SK-N-SH (cell line): ENCODE data around the gene PIGC. TPM values are rescaled to one million over a fixed set of nuclear protein-coding genes. Genes with fewer than 3 reads are reported as not detected.

ENCODE experiments used
- CTCF ChIA-PET: fragments of 300-600, 350-600 bp; formaldehyde crosslinking; extraction: SDS; loops from one replicate; lab custom pipeline; 2021; lab: Yijun Ruan, JAX
- POLR2A ChIA-PET: fragments of 350-600 bp; sonication (Branson Sonifier 250); formaldehyde crosslinking; extraction: SDS; loops from one replicate; lab custom pipeline; 2020; ENCODE audit warnings: antibody characterized with exemption, inconsistent platforms; lab: Yijun Ruan, JAX
- DNase-seq: peaks from one replicate; pipeline ENCODE4 v3.0.0; 2012
- H2AFZ ChIP-seq: fragments of 200-600 bp; sonication (generic); 2 replicates; pipeline ENCODE4 v1.8.1; 2016; ENCODE audit warnings: antibody characterized with exemption, mild to moderate bottlenecking, low read depth
- H3F3A ChIP-seq: fragments of 200-600 bp; sonication (generic); replicated peaks from 2 replicates; pipeline ENCODE3; 2016; ENCODE audit warnings: antibody characterized with exemption, mild to moderate bottlenecking; ENCODE audit not compliant: insufficient read depth
- H3K27ac ChIP-seq, 2 experiments: fragments of 200-500 bp in 1 of 2; fragments of 200-600 bp in 1 of 2; sonication (Bioruptor generic) in 1 of 2; sonication (generic), shearing (Covaris generic) in 1 of 2; 2 replicates each; pipeline versions ENCODE4 v1.5.1 to v1.6.1; 2014 to 2016; ENCODE audit warnings: low read depth in 2 of 2, inconsistent platforms in 1 of 2, low read length in 1 of 2, mild to moderate bottlenecking in 1 of 2, mixed read lengths in 1 of 2
- H3K27me3 ChIP-seq: fragments of 200-600 bp; sonication (generic), shearing (Covaris generic); 2 replicates; pipeline ENCODE4 v1.6.1; 2016; ENCODE audit warnings: mixed run types; ENCODE audit not compliant: insufficient read depth
- H3K36me3 ChIP-seq, 2 experiments: fragments of 200-500 bp in 1 of 2; fragments of 200-600 bp in 1 of 2; sonication (Bioruptor generic) in 1 of 2; sonication (generic) in 1 of 2; replicated peaks in 1 of 2; 2 replicates each; pipeline versions ENCODE3 to v1.5.1; 2014 to 2016; ENCODE audit warnings: low read length in 1 of 2, mild to moderate bottlenecking in 1 of 2; ENCODE audit not compliant: insufficient read depth in 2 of 2, control insufficient read depth in 1 of 2
- H3K4me1 ChIP-seq, 2 experiments: fragments of 200-500 bp in 1 of 2; fragments of 200-600 bp in 1 of 2; sonication (Bioruptor generic) in 1 of 2; sonication (generic), shearing (Covaris generic) in 1 of 2; 2 replicates each; pipeline versions ENCODE4 v1.5.1 to v1.6.1; 2014 to 2016; ENCODE audit warnings: low read depth in 1 of 2, low read length in 1 of 2, mixed run types in 1 of 2; ENCODE audit not compliant: insufficient read depth in 2 of 2, control insufficient read depth in 1 of 2
- H3K4me2 ChIP-seq: fragments of 200-600 bp; sonication (generic), shearing (Covaris generic); 2 replicates; pipeline ENCODE4 v1.6.1; 2017; ENCODE audit warnings: mixed run types
- H3K4me3 ChIP-seq, 2 experiments: fragments of 200-500 bp in 1 of 2; fragments of 200-600 bp in 1 of 2; sonication (Bioruptor generic) in 1 of 2; sonication (generic), shearing (Covaris generic) in 1 of 2; 2 replicates each; pipeline versions ENCODE4 v1.5.1 to v1.8.1; 2014 to 2016; ENCODE audit warnings: low read depth in 2 of 2, inconsistent platforms in 1 of 2, low read length in 1 of 2, mild to moderate bottlenecking in 1 of 2, mixed read lengths in 1 of 2, moderate library complexity in 1 of 2
- H3K79me2 ChIP-seq: fragments of 200-600 bp; sonication (generic); 2 replicates; pipeline ENCODE4 v1.8.1; 2017; ENCODE audit warnings: mild to moderate bottlenecking; ENCODE audit not compliant: insufficient read depth
- H3K9ac ChIP-seq: fragments of 200-600 bp; sonication (generic); 2 replicates; pipeline ENCODE4 v1.6.1; 2017; ENCODE audit warnings: mixed run types
- H3K9me2 ChIP-seq: fragments of 200-600 bp; sonication (generic); 2 replicates; pipeline ENCODE4 v1.6.1; 2017; ENCODE audit warnings: mixed run types
- H3K9me3 ChIP-seq: fragments of 200-600 bp; sonication (generic); 2 replicates; pipeline ENCODE4 v1.6.1; 2017; ENCODE audit warnings: mixed run types, mild to moderate bottlenecking, moderate library complexity
- H4K20me1 ChIP-seq: fragments of 200-600 bp; sonication (generic); 2 replicates; pipeline ENCODE4 v1.6.1; 2017; ENCODE audit warnings: mild to moderate bottlenecking, mixed run types; ENCODE audit not compliant: insufficient read depth
- CHD2 ChIP-seq: fragments of 150-350 bp; IDR thresholded peaks from 2 replicates; pipeline ENCODE4 v1.6.1; 2018; ENCODE audit warnings: low read length; ENCODE audit not compliant: partially characterized antibody
- ELF1 ChIP-seq: IDR thresholded peaks from 2 replicates; pipeline ENCODE4 v1.4.0; 2012
- FOSL2 ChIP-seq: IDR thresholded peaks from 2 replicates; pipeline ENCODE4 v1.4.0; 2012; ENCODE audit warnings: low read depth, mild to moderate bottlenecking, moderate library complexity, borderline replicate concordance
- GATA2 ChIP-seq: sonication (generic); formaldehyde crosslinking; IDR thresholded peaks from 2 replicates; pipeline ENCODE4 v1.5.0; 2020; ENCODE audit warnings: mild to moderate bottlenecking, missing genetic modification reagents
- MEF2A ChIP-seq: IDR thresholded peaks from 2 replicates; pipeline ENCODE4 v1.4.0; 2012; ENCODE audit warnings: low read depth, borderline replicate concordance
- MXI1 ChIP-seq: IDR thresholded peaks from 2 replicates; pipeline ENCODE4 v1.6.1; 2012; ENCODE audit warnings: mild to moderate bottlenecking, low read depth, low read length, improper control_type of control experiment
- RAD21 ChIP-seq: IDR thresholded peaks from 2 replicates; pipeline ENCODE4 v1.6.1; 2012; ENCODE audit warnings: mild to moderate bottlenecking, low read length
- SMC3 ChIP-seq: IDR thresholded peaks from 2 replicates; pipeline ENCODE4 v1.6.1; 2012; ENCODE audit warnings: low read depth, low read length, improper control_type of control experiment
- YY1 ChIP-seq: IDR thresholded peaks from 2 replicates; pipeline ENCODE4 v1.4.0; 2012; ENCODE audit warnings: low read depth, mild to moderate bottlenecking
- WGBS: methylation state at CpG from one replicate; pipeline ENCODE4 v1.1.6; 2017; ENCODE audit warnings: low lambda C conversion rate; 5-methylcytosine and 5-hydroxymethylcytosine counted together
- polyA plus RNA-seq, 3 experiments: library from polyadenylated mRNA; depleted of rRNA; stranded (reverse); fragments of >200 nt; gene quantifications; 2 replicates each; pipeline ENCODE4 v1.2.3, GENCODE V29; 2012
- TF ChIP-seq, protein P1 (sequence below): fragments of 200-600 bp; sonication (generic); IDR thresholded peaks from 2 replicates; pipeline ENCODE4 v1.6.1; 2017; ENCODE audit warnings: antibody characterized with exemption, mild to moderate bottlenecking, moderate library complexity
- TF ChIP-seq, protein P2 (sequence below): IDR thresholded peaks from 2 replicates; pipeline ENCODE4 v1.4.0; 2012; ENCODE audit warnings: low read depth, borderline replicate concordance
- TF ChIP-seq, protein P3 (sequence below): IDR thresholded peaks from 2 replicates; pipeline ENCODE4 v1.4.0; 2012; ENCODE audit warnings: low read depth, borderline replicate concordance
- TF ChIP-seq, protein P4 (sequence below): fragments of 150-350 bp; IDR thresholded peaks from 2 replicates; pipeline ENCODE4 v1.6.1; 2017; ENCODE audit warnings: antibody characterized with exemption, low read length, low read depth, borderline replicate concordance
- TF ChIP-seq, protein P5 (sequence below): IDR thresholded peaks from 2 replicates; pipeline ENCODE4 v1.6.1; 2012; ENCODE audit warnings: mild to moderate bottlenecking, low read depth, low read length, moderate library complexity
- TF ChIP-seq, protein P6 (sequence below): fragments of 150-350 bp; IDR thresholded peaks from 2 replicates; pipeline ENCODE4 v1.6.1; 2016; ENCODE audit warnings: mild to moderate bottlenecking, low read depth, low read length

Gene PIGC
- polyA plus RNA-seq, 1 of the 3 experiments (the other 2 are of a cell fraction) = 20.6 TPM

DNA sequence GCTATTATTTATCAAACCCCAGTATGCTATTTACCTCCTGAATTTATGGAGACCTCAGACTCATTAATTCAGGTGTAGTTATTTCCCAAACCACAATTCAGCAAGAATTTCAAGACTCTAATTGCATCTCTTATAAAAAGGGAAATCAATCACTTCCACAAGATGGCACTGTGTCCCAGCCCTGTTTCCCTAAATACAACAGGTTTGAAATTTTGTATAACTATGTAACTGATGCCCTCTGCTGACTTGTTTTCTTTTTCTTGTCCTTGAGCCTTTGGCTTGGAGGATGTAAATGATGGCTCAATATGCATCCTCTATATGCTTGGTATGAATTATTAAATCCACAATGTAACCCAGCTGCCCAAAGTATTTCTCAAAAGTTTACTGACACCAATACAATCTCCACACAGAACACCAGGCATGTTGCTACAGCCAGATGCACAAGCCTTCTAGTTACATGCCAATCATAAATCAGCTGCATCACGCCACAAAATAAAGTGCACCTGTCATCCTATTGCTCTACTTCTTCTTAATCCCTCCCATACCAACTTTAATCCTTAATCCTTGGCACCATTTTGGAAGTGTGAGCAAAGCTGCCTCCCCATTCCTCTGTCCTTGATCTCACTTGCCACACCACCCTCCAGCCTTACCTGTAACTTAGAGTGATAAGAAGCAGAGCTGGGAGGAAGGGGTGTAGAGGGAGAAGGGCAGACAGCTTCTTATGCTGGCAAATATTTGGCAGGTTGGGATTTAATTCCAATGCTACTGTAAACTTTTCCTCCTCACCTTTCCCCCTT, 14.3 kb downstream of the PIGC start:
- H2AFZ ChIP-seq = no peak overlapping the region
- no peaks in the 10 kb centered on the region for H3K27me3 ChIP-seq
- H3K9me3 ChIP-seq = no peaks in the 10 kb centered on the region
- no peaks in the 10 kb centered on the region for H3K36me3 ChIP-seq
- no peaks in the 10 kb centered on the region; the same call in 1 of the 2 replicates for H3K79me2 ChIP-seq
- H3K27ac ChIP-seq = no peak overlapping the region
- no peak overlapping the region for H3K4me3 ChIP-seq
- DNase-seq = peak; percentile 40
- peak; percentile 79 for TF ChIP-seq RAD21
- TF ChIP-seq, protein P1, sequence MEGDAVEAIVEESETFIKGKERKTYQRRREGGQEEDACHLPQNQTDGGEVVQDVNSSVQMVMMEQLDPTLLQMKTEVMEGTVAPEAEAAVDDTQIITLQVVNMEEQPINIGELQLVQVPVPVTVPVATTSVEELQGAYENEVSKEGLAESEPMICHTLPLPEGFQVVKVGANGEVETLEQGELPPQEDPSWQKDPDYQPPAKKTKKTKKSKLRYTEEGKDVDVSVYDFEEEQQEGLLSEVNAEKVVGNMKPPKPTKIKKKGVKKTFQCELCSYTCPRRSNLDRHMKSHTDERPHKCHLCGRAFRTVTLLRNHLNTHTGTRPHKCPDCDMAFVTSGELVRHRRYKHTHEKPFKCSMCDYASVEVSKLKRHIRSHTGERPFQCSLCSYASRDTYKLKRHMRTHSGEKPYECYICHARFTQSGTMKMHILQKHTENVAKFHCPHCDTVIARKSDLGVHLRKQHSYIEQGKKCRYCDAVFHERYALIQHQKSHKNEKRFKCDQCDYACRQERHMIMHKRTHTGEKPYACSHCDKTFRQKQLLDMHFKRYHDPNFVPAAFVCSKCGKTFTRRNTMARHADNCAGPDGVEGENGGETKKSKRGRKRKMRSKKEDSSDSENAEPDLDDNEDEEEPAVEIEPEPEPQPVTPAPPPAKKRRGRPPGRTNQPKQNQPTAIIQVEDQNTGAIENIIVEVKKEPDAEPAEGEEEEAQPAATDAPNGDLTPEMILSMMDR = peak; percentile 87
- no peak for TF ChIP-seq MEF2A
- peak; percentile 70 for TF ChIP-seq SMC3
- H3K4me1 ChIP-seq = no peaks in the 10 kb centered on the region
- H3K9me2 ChIP-seq = no peaks in the 10 kb centered on the region
- POLR2A ChIA-PET = no interaction called here
- no peak overlapping the region for H3K4me2 ChIP-seq
- 100% methylated on average over 1 of the region's 1 CpG for WGBS
- H3F3A ChIP-seq = no peaks in the 10 kb centered on the region
- no peaks in the 10 kb centered on the region for H4K20me1 ChIP-seq
- CTCF ChIA-PET = interaction anchor here (0.6 to 5.5 kb wide), 14 partner anchors 9 to 628 kb away, joined by 3 to 31 read pairs (median 4); partner anchors contain the start of genes C1orf105 and PIGC
- no peak overlapping the region for H3K9ac ChIP-seq

DNA sequence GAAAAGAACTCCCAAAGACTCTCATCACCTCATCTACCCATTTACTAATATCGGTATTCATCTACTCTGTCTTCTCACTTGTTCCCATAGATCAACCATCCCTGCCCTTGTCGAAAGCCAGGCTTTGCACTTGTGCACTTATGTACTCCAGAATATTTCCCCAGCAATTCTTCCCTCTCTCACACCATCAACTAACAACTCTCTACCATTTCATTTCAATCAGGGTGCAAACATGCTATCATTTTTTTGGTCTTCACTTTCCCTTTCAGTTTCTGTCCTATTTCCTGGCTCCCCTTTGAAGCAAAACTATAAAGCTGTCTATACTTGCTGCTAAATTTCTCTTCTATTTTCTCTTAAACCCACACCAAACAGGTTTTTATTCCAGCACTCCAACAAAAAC, 16.7 kb downstream of the PIGC start:
- DNase-seq = no peak
- Histone ChIP-seq H3K9me3 (no peaks in the 10 kb centered on the region), H3K4me2 (no peak overlapping the region), H3K9ac (no peak overlapping the region), H2AFZ (no peak overlapping the region), H3K27ac (no peak overlapping the region), H3F3A (no peaks in the 10 kb centered on the region), H4K20me1 (no peaks in the 10 kb centered on the region), H3K27me3 (no peaks in the 10 kb centered on the region), H3K4me3 (no peak overlapping the region), H3K79me2 (no peaks in the 10 kb centered on the region), H3K36me3 (no peaks in the 10 kb centered on the region), H3K4me1 (no peaks in the 10 kb centered on the region), H3K9me2 (no peaks in the 10 kb centered on the region)
- POLR2A ChIA-PET = no interaction called here
- 94% methylated on average over 2 of the region's 2 CpGs for WGBS
- CTCF ChIA-PET = interaction anchor here (5.5 kb wide), 1 partner anchor 424 kb away, joined by 31 read pairs; no protein-coding TSS in a partner anchor
- no peak for TF ChIP-seq FOSL2
- TF ChIP-seq, protein P2, sequence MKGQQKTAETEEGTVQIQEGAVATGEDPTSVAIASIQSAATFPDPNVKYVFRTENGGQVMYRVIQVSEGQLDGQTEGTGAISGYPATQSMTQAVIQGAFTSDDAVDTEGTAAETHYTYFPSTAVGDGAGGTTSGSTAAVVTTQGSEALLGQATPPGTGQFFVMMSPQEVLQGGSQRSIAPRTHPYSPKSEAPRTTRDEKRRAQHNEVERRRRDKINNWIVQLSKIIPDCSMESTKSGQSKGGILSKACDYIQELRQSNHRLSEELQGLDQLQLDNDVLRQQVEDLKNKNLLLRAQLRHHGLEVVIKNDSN = no peak
- TF ChIP-seq, protein P3, sequence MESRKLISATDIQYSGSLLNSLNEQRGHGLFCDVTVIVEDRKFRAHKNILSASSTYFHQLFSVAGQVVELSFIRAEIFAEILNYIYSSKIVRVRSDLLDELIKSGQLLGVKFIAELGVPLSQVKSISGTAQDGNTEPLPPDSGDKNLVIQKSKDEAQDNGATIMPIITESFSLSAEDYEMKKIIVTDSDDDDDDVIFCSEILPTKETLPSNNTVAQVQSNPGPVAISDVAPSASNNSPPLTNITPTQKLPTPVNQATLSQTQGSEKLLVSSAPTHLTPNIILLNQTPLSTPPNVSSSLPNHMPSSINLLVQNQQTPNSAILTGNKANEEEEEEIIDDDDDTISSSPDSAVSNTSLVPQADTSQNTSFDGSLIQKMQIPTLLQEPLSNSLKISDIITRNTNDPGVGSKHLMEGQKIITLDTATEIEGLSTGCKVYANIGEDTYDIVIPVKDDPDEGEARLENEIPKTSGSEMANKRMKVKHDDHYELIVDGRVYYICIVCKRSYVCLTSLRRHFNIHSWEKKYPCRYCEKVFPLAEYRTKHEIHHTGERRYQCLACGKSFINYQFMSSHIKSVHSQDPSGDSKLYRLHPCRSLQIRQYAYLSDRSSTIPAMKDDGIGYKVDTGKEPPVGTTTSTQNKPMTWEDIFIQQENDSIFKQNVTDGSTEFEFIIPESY = no peak
- TF ChIP-seq MXI1 = no peak
- TF ChIP-seq YY1 = no peak
- TF ChIP-seq CHD2 = no peak
- TF ChIP-seq, protein P4, sequence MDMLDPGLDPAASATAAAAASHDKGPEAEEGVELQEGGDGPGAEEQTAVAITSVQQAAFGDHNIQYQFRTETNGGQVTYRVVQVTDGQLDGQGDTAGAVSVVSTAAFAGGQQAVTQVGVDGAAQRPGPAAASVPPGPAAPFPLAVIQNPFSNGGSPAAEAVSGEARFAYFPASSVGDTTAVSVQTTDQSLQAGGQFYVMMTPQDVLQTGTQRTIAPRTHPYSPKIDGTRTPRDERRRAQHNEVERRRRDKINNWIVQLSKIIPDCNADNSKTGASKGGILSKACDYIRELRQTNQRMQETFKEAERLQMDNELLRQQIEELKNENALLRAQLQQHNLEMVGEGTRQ = no peak
- TF ChIP-seq GATA2 (CRISPR knock-in tag) = no peak
- TF ChIP-seq, protein P5, sequence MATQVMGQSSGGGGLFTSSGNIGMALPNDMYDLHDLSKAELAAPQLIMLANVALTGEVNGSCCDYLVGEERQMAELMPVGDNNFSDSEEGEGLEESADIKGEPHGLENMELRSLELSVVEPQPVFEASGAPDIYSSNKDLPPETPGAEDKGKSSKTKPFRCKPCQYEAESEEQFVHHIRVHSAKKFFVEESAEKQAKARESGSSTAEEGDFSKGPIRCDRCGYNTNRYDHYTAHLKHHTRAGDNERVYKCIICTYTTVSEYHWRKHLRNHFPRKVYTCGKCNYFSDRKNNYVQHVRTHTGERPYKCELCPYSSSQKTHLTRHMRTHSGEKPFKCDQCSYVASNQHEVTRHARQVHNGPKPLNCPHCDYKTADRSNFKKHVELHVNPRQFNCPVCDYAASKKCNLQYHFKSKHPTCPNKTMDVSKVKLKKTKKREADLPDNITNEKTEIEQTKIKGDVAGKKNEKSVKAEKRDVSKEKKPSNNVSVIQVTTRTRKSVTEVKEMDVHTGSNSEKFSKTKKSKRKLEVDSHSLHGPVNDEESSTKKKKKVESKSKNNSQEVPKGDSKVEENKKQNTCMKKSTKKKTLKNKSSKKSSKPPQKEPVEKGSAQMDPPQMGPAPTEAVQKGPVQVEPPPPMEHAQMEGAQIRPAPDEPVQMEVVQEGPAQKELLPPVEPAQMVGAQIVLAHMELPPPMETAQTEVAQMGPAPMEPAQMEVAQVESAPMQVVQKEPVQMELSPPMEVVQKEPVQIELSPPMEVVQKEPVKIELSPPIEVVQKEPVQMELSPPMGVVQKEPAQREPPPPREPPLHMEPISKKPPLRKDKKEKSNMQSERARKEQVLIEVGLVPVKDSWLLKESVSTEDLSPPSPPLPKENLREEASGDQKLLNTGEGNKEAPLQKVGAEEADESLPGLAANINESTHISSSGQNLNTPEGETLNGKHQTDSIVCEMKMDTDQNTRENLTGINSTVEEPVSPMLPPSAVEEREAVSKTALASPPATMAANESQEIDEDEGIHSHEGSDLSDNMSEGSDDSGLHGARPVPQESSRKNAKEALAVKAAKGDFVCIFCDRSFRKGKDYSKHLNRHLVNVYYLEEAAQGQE = no peak
- TF ChIP-seq ELF1 = no peak
- TF ChIP-seq, protein P6, sequence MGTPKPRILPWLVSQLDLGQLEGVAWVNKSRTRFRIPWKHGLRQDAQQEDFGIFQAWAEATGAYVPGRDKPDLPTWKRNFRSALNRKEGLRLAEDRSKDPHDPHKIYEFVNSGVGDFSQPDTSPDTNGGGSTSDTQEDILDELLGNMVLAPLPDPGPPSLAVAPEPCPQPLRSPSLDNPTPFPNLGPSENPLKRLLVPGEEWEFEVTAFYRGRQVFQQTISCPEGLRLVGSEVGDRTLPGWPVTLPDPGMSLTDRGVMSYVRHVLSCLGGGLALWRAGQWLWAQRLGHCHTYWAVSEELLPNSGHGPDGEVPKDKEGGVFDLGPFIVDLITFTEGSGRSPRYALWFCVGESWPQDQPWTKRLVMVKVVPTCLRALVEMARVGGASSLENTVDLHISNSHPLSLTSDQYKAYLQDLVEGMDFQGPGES = no peak
